GM19467 (cell line): Measurements from ENCODE around the gene PRRC2B.
"Not testable (repeated sequence)": the region's sequence is repeated elsewhere in the genome, so short reads cannot be mapped to it uniquely, and the experiment has no call there.

ENCODE experiments used
- ATAC-seq: cut with Tn5 transposase; IDR thresholded peaks from one replicate; pipeline ENCODE4 v1.9.1; 2021; ENCODE audit warnings: mild to moderate bottlenecking, moderate library complexity; ENCODE audit not compliant: unreplicated experiment

Gene PRRC2B

DNA sequence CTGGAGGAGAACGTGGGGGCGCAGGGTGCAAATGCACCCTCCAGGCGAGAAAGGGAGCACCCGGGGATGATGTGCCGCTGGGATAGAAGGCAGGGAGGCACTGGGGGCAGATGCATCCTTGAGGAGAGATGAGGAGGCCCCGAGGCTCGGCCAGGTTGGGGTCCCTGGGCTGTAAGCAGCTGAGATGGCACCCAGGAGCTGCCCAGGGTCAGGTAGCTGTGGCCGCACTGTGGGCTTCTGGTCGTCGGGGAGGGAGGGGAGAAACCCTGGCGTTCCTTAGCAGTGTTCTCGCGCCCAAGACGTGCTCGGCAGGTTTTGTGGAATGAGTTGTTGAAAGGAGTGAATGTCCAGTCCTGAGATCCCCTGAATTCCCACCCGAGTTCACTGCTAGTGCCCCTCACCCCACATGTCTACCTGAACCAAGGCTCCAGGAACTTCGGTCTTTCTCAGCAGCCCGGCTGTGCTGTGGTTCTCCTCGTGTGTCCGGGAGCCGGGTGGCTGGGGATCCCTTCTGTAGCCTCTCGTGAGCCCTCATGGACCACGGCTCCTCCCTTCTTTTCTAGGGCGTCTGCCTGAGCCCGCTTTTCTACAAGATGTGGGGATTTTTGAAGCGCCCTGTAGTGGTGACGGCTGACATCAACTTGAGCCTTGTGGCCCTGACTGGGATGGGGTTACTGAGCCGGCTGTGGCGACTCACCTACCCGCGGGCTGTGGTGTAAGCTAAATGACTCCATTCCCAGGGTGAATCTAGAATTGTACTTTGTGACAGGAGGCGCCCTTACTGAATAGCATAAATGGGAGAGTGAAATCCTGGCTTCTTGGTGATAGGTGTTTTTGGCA is 110.0 kb downstream of the PRRC2B start:
- no peak for ATAC-seq

- ATAC-seq, result no peak
Measured at GRCh38 chr9:131505012-131505411, 111.1 kb downstream of the PRRC2B start.

DNA sequence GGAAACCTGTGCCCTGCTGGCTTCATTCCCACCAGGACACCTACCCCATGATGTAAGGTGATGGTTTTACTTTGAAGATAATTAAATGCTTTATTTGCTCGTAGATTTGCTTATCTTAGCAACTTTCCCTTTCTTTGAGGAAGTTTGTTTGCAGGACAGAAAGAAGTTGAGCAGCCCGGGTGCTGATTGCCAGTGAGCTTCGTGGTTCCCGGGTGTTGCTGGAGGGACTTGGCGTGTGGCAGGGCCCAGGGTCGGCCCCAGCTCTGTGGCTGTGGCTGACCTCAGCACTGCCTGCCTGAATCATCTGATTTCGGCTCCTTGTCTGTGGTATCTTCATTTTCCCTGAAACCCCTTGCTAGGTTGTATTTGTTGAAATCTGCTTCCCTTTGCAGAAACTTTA is 117.5 kb downstream of the PRRC2B start:
- no peak for ATAC-seq

GRCh38 chr9:131511880-131512279 is 118.0 kb downstream of the PRRC2B start:
- ATAC-seq, result no peak

DNA sequence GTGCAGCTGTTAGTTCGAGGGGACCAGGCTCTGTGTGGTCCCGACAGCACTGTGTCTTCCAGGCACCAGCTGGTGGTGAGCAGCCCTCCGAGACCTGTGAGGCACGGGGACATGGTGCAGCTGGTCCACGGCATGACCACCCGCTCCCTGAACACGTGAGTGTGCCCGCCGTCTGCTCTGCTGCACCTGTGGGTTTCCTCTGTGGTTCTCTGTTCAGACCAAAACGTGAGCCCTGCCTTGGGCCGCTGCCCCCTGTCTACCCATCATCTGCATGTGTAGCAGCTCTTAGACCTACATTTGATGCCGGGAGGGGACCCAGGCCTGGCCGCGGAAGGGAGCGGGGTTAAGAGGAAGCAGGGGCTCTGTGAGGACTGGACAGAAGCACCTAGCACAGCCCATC is 119.3 kb downstream of the PRRC2B start:
- ATAC-seq, result no peak

GRCh38 chr9:131515559-131516031 is 121.7 kb downstream of the PRRC2B start:
- not testable (repeated sequence) for ATAC-seq

GRCh38 chr9:131516100-131516499 is 122.2 kb downstream of the PRRC2B start:
- ATAC-seq, result no peak

DNA sequence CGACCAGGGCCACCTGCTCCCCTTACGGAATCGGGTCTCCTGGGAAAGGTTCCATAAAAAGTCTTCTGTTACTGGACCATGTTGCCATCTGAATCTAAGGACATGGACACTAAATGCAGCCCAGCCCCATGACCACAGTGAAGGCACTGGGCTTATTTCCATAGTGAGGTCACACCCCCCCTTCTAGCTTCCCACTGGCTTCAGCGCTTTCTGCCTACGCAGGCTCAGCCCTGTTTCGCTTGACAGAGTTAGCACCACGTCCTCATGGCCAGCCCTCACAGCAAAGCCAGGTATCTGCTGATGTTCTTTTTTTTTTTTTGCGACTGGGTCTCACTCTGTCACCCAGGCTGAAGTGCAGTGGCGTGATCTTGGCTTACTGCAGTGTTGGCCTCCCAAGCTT is 123.0 kb downstream of the PRRC2B start:
- ATAC-seq, result no peak

DNA sequence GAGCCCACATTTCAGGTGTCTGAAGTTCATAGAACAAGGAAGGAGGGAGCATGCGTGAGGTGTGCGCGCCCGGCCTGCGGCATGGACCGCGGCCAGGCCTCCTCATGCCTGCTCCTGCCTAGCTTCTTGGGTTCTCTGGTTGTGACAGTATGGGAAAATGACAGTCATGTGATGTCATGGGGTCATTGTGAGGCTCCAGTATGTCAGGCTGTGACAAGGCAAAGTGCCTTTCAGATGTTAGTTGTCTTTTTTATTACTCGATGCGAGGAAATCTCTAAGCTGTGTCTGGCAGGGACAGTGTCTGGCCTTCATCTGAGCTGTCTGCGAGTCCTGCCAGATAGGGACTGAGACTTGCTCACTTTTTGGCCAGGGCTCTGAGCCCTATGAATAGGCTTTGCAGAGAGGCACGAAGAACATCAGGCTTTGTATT is 123.9 kb downstream of the PRRC2B start:
- no peak for ATAC-seq

DNA sequence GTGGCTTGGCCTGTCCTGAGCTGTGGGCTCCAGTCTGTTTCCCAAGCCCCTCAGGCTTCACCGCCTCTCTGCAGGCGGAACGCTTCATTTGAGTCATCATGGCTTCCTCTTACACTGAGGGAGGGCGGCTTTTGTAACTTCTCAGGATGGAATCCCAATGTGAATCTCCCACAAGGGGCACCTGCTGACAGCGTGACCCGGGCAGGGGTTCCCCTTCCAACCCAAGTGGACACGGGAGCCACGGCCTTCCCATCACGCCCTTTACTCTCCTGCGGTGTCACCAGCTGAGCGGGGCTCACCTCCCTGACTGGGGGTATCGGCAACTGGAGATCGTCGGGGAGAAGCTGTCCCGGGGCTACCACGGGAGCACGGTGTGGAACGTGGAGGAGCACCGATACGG is 124.7 kb downstream of the PRRC2B start:
- ATAC-seq, result no peak

GRCh38 chr9:131520503-131520902 is 126.6 kb downstream of the PRRC2B start:
- ATAC-seq, result no peak

GRCh38 chr9:131521203-131521602 is 127.3 kb downstream of the PRRC2B start:
- no peak for ATAC-seq

GRCh38 chr9:131521822-131522221 is 127.9 kb downstream of the PRRC2B start:
- ATAC-seq, result no peak

DNA sequence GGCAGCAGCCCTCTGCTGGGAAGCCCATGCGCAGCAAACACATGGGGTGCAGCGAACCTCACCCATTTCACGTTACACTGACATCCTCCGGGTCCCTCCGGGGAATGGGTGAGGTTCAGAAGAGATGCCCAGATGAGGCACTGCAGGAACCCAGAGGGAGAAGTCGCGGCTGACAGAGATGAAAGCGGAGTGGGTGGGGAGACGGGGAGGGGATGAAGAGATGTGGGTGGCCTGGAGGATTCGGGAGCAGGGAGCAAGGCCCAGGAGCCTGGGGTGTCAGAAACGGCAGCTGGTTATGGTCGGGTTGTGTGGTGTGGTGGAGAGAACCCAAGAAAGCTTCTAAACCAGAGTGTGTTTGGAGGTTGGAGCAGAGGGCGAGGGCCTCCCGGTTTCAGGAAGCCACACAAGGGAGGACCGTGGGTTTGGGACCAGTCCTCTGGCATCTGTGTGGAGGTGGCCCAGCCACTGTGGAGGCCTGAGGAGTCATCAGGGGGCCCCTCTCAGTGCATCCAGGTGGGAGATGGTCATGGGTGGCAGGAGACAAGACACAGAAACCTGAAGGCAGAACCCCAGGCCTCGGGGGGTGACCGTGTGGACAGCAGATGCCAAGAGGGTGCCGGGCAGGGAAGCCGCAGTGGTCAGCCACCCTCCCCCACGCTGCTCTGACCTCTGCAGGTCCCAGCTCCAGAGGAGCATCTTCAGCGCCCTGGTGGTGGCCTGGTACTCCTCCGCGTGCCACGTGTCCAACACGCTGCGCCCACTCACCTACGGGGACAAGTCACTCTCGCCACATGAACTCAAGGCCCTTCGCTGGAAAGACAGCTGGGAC is 128.6 kb downstream of the PRRC2B start:
- ATAC-seq, result no peak

- ATAC-seq, result no peak
Measured at GRCh38 chr9:131523086-131523388, 129.2 kb downstream of the PRRC2B start.

DNA sequence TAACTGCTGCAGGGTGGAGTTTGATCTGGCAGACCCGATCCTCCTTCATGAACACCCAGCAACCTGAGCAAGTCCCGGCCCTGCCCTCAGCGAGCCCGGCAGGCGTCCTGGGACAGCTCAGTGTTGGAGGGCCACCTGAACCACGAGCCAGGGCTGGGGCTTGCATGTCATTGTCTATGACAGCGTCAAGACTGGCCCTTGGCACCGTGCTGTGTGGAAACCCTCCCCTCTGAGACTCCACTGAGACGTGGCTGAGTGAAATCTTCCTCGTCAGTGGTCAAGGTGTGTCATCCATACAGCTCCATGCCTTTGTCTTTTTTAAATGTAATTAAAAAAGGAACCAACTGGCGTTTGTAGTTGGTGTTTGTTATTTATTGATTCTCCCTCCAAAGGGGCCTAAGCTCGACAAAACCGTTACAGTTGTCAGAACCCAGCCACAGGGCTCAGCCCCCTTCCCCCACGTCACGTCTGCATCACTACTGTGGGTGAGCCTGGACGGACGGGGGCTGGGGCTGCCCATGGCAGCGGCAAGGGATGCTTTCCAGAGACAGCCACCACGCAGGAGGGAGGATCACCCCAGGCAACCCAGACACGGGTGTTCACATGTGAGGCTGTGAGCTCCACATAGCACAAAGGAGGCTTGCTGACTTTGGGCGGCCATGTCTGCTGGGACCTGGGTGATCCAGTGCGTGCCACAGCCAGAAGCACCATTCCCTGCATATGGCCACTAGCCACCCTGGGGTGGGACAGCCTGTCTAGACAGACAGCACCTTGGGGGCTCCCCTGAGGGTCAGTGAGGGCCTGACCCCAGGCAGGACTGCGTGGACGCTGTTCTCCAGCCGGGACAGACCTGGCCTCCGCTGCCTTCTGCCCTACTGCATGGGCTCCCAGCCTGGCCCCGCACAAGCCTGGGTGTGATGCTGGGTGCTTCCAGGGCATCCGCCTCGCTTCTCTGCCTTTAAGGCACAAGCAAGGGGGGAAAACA is 129.9 kb downstream of the PRRC2B start:
- no peak for ATAC-seq

DNA sequence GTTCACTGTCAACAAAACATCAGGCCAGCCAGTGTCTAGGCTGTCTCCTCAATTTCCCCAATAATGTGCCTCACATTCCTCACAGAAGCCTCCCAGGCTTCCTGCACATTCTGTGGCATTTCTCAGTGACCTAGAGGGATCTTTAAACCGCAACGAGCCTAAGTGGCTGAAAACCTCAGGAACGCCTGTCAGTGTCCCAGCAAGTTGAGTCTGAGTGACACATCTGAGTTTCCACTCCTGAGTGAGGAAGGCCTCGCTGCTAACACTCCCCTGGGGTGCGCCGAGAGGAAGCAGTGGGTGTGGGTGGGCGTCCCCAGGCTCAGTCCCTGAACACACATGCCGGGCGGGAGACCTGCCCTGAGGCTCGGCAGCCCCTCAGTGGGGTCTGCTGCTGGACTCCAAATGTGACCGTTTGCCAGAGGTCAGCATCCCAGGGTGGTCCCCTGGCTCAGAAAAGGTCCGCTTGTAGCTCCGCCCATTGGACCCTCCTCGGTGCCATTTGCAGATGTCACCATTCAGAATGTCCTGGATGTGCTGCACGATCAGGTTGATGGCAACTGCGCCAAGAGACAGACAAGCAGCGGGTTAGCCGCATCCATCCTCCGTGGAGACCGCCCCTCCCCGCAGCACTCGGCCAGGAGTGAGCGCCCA is 130.9 kb downstream of the PRRC2B start:
- no peak for ATAC-seq

GRCh38 chr9:131525643-131526565 is 132.0 kb downstream of the PRRC2B start:
- ATAC-seq, result no peak

- no peak for ATAC-seq
Measured at GRCh38 chr9:131528186-131528585, 134.3 kb downstream of the PRRC2B start.
